Endothelial cell of umbilical vein (primary cell): ENCODE measurements around the gene ZNF580. TPM values are rescaled to one million over a fixed set of nuclear protein-coding genes. Genes with fewer than 3 reads are reported as not detected.

Source experiments
- BruUV-seq: library from RNA; stranded (reverse); fragments of 400-500 nt; replicated peaks from 2 replicates; lab custom pipeline; 2021; lab: Mats Ljungman, UMichigan
- CTCF ChIA-PET: fragments of 300-600, 350-600 bp; sonication (Branson Sonifier 250); formaldehyde crosslinking; loops from one replicate; lab custom pipeline; 2021; ENCODE audit warnings: antibody characterized with exemption, inconsistent platforms; lab: Charles Lee
- POLR2A ChIA-PET: fragments of 300-600, 350-600 bp; sonication (Branson Sonifier 250); formaldehyde crosslinking; loops from one replicate; lab custom pipeline; 2021; ENCODE audit warnings: antibody characterized with exemption, inconsistent platforms; lab: Charles Lee
- DNase-seq: peaks from one replicate; pipeline ENCODE4 v3.0.0-alpha.2; 2011; ENCODE audit warnings: low read depth, low spot score
- FAIRE-seq: peaks from 2 replicates; lab custom pipeline; 2011; peaks lifted over from hg19 to GRCh38; lab: Jason Lieb, UNC
- H2AFZ ChIP-seq: 2 replicates; pipeline ENCODE4 v1.6.0; 2012; ENCODE audit warnings: low read depth, low read length, control low read depth, inconsistent platforms
- H3K27ac ChIP-seq: 2 replicates; pipeline ENCODE4 v1.5.1; 2011; ENCODE audit warnings: low read depth, mild to moderate bottlenecking, control low read depth, low read length, moderate library complexity; ENCODE audit not compliant: insufficient read depth
- H3K27me3 ChIP-seq, 2 experiments: 2 replicates each; pipeline versions ENCODE4 v1.6.0 to v1.6.1; 2011; ENCODE audit warnings: low read length in 2 of 2, mixed read lengths in 1 of 2; ENCODE audit not compliant: control insufficient read depth in 2 of 2, insufficient read depth in 2 of 2
- H3K36me3 ChIP-seq, 2 experiments: 2 replicates in 1 of 2; 3 replicates in 1 of 2; pipeline ENCODE4 v1.5.1; 2011; ENCODE audit warnings: low read length in 2 of 2, mild to moderate bottlenecking in 1 of 2, moderate library complexity in 1 of 2; ENCODE audit not compliant: control insufficient read depth in 2 of 2, insufficient read depth in 2 of 2; ENCODE audit errors: extremely low read depth in 1 of 2
- H3K4me1 ChIP-seq: 3 replicates; pipeline ENCODE4 v1.5.1; 2011; ENCODE audit warnings: mild to moderate bottlenecking, low read length; ENCODE audit not compliant: control insufficient read depth, insufficient read depth; ENCODE audit errors: extremely low read depth
- H3K4me2 ChIP-seq: 2 replicates; pipeline ENCODE4 v1.6.1; 2011; ENCODE audit warnings: low read length, control low read depth, mixed read lengths; ENCODE audit not compliant: insufficient read depth
- H3K4me3 ChIP-seq, 3 experiments: fragments of 200-600 bp in 1 of 3; sonication (generic), shearing (Covaris generic) in 1 of 3; replicated peaks in 1 of 3; 2 replicates each; pipeline ENCODE4 v1.5.1; 2011 to 2016; ENCODE audit warnings: control low read depth in 3 of 3, low read length in 3 of 3, mild to moderate bottlenecking in 2 of 3, inconsistent platforms in 1 of 3, low read depth in 1 of 3, moderate library complexity in 1 of 3; ENCODE audit not compliant: insufficient read depth in 1 of 3
- H3K79me2 ChIP-seq: 2 replicates; pipeline ENCODE4 v1.6.0; 2012; ENCODE audit warnings: low read length, inconsistent platforms; ENCODE audit not compliant: control insufficient read depth, insufficient read depth
- H3K9ac ChIP-seq: replicated peaks from 2 replicates; pipeline ENCODE3; 2011; ENCODE audit warnings: low read length, control low read depth; ENCODE audit not compliant: insufficient read depth; ENCODE audit errors: extremely low read depth
- H3K9me1 ChIP-seq: replicated peaks from 3 replicates; pipeline ENCODE4 v1.6.0; 2011; ENCODE audit warnings: mild to moderate bottlenecking, low read length; ENCODE audit not compliant: control insufficient read depth, insufficient read depth; ENCODE audit errors: extremely low read depth
- H3K9me3 ChIP-seq: replicated peaks from 2 replicates; pipeline ENCODE4 v1.5.1; 2012; ENCODE audit warnings: low read length, inconsistent platforms; ENCODE audit not compliant: control insufficient read depth, insufficient read depth
- H4K20me1 ChIP-seq: replicated peaks from 2 replicates; pipeline ENCODE3; 2011; ENCODE audit warnings: mild to moderate bottlenecking, low read length; ENCODE audit not compliant: control insufficient read depth, insufficient read depth; ENCODE audit errors: extremely low read depth
- EZH2 ChIP-seq: IDR thresholded peaks from 2 replicates; pipeline ENCODE4 v1.6.1; 2012; ENCODE audit warnings: borderline replicate concordance, low read depth, mild to moderate bottlenecking, moderate library complexity, low read length, inconsistent platforms; ENCODE audit not compliant: severe bottlenecking
- FOS ChIP-seq: IDR thresholded peaks from 2 replicates; pipeline ENCODE4 v1.6.1; 2011; ENCODE audit warnings: mild to moderate bottlenecking, low read length, moderate library complexity, borderline replicate concordance; ENCODE audit not compliant: insufficient read depth
- GATA2 ChIP-seq: IDR thresholded peaks from 2 replicates; pipeline ENCODE4 v1.7.0; 2011; ENCODE audit warnings: low read depth, mild to moderate bottlenecking, moderate library complexity, mixed read lengths, low read length; ENCODE audit not compliant: insufficient read length, insufficient read depth
- JUN ChIP-seq: IDR thresholded peaks from 2 replicates; pipeline ENCODE4 v1.6.1; 2011; ENCODE audit warnings: borderline replicate concordance, low read depth; ENCODE audit not compliant: insufficient read length, insufficient read depth
- MAX ChIP-seq: IDR thresholded peaks from 2 replicates; pipeline ENCODE4 v1.6.1; 2011; ENCODE audit not compliant: insufficient read depth, insufficient read length
- MYC ChIP-seq: IDR thresholded peaks from one replicate; pipeline ENCODE4 v1.6.1; 2011; ENCODE audit warnings: mild to moderate bottlenecking, low read depth, low read length
- POLR2A ChIP-seq: IDR thresholded peaks from 2 replicates; pipeline ENCODE4 v1.6.1; 2012; ENCODE audit warnings: low read depth, mild to moderate bottlenecking, control low read depth, low read length
- POLR2AphosphoS5 ChIP-seq: IDR thresholded peaks from 2 replicates; pipeline ENCODE4 v1.6.1; 2012; ENCODE audit warnings: low read depth, mild to moderate bottlenecking, control low read depth, low read length, moderate library complexity; ENCODE audit not compliant: insufficient read depth
- dilution Hi-C: fragments of 300-500 bp; cut with MboI; formaldehyde crosslinking; loops from one replicate; pipeline ENCODE4 v1.15.0; 2019; ENCODE audit warnings: low sequenced_read_pairs; ENCODE audit not compliant: extremely low pct_ligation_motif_present
- intact Hi-C: fragments of 100-400 bp; cut with micrococcal nuclease; formaldehyde crosslinking; loops from one replicate; pipeline ENCODE4 v1.10.0; 2022
- polyA plus RNA-seq, 4 experiments: library from polyadenylated mRNA; depleted of rRNA in 3 of 4; stranded (reverse) in 3 of 4; unstranded in 1 of 4; fragments of >200 nt; gene quantifications; 2 replicates each; pipeline versions ENCODE4 v1.2.1 to v1.2.3, GENCODE V29; 2011 to 2012; ENCODE audit warnings: missing spikeins in 1 of 4
- total RNA-seq: library from RNA; stranded (reverse); gene quantifications from 2 replicates; pipeline ENCODE4 v1.2.3, GENCODE V29; 2021
- TF ChIP-seq, protein P1 (sequence below), 2 donors: IDR thresholded peaks; 1 replicate in 1 of 2; 2 replicates in 1 of 2; pipeline ENCODE4 v1.5.1; 2011; ENCODE audit warnings: low read length in 2 of 2, mild to moderate bottlenecking in 2 of 2, moderate library complexity in 2 of 2, control low read depth in 1 of 2, inconsistent platforms in 1 of 2, low read depth in 1 of 2; ENCODE audit not compliant: insufficient read depth in 1 of 2; ENCODE audit errors: extremely low read depth in 1 of 2

The ZNF580 gene
- total and polyA plus RNA-seq, 2 donors (not counting 3 experiments of a cell fraction or from before 2014, with no cell fraction given) = 13.7 to 41.1 TPM

DNA sequence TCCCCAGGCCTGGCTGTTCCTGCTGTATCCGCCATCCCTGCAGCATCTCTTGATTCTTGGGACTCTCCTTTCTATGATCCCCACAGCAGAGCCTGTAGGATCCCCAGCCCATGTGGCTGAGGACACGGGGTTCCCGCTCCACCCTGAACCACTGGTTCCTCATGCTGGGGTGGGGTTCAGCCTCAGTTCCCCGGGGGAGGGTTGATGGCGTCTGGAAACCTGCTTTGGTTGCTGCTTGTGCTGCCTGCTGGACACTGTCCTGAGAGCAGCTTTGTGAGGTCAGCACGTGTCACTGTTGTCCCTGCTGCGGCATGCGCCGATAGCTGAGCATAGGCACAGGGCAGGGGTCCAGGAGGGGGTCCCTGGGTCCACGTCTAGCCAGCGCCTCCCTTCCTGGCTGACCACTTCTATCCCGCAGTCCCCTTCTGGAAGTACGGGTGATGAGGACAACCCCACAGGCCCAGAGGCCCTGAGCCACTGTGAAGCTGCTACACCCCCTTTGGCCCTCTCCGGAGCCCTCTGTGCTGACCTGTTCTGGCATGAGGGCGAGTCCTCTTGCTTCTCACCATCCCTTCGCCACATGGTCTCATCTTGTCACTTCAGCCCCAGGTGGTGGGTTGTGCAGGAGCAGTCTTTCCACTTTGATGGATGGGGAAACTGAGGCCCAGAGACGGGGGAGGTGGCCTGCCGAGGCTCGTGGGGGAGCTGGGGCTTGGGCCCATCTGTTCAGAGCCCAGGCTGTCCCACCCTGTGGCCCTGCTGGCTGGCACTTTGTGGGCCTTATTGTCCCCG lies 39.7 kb downstream of the ZNF580 start:
- no peak overlapping the region for H3K27ac ChIP-seq
- BruUV-seq = no TSS peak
- intact Hi-C loops (no loop called here), dilution Hi-C loops (no loop called here)
- TF ChIP-seq EZH2 (no peak), MYC (no peak), POLR2A (no peak), MAX (no peak), FOS (no peak), GATA2 (no peak), JUN (no peak), POLR2AphosphoS5 (no peak)
- TF ChIP-seq, protein P1, sequence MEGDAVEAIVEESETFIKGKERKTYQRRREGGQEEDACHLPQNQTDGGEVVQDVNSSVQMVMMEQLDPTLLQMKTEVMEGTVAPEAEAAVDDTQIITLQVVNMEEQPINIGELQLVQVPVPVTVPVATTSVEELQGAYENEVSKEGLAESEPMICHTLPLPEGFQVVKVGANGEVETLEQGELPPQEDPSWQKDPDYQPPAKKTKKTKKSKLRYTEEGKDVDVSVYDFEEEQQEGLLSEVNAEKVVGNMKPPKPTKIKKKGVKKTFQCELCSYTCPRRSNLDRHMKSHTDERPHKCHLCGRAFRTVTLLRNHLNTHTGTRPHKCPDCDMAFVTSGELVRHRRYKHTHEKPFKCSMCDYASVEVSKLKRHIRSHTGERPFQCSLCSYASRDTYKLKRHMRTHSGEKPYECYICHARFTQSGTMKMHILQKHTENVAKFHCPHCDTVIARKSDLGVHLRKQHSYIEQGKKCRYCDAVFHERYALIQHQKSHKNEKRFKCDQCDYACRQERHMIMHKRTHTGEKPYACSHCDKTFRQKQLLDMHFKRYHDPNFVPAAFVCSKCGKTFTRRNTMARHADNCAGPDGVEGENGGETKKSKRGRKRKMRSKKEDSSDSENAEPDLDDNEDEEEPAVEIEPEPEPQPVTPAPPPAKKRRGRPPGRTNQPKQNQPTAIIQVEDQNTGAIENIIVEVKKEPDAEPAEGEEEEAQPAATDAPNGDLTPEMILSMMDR (IDR thresholded peaks at IDR 0.05; ENCODE audit: extremely low read depth in 1 of 2, insufficient read depth in 1 of 2, low read depth in 1 of 2, low read length in 2 of 2) = no peak
- POLR2A ChIA-PET = no interaction called here
- H3K79me2 ChIP-seq = peaks cover 83% of the 10 kb centered on the region
- no peaks in the 10 kb centered on the region for H3K27me3 ChIP-seq
- H3K9ac ChIP-seq = no peak overlapping the region
- H3K4me1 ChIP-seq = peaks cover 36% of the 10 kb centered on the region
- H3K9me1 ChIP-seq = no peaks in the 10 kb centered on the region
- no peaks in the 10 kb centered on the region for H3K9me3 ChIP-seq
- no peaks in the 10 kb centered on the region for H4K20me1 ChIP-seq
- H3K4me2 ChIP-seq = no peak overlapping the region
- no peak overlapping the region for H2AFZ ChIP-seq
- DNase-seq (no peak), FAIRE-seq (no peak)
- H3K4me3 ChIP-seq = no peak overlapping the region
- CTCF ChIA-PET = no interaction called here
- peaks cover 9 to 37% of the 10 kb centered on the region in 2 experiments for H3K36me3 ChIP-seq
